Natural killer cell (primary cell): ENCODE measurements around the gene MIOX. TPM values are rescaled to one million over a fixed set of nuclear protein-coding genes. Genes with fewer than 3 reads are reported as not detected.

Experiments
- ATAC-seq, 3 donors: fragments of 150-1000 bp in 2 of 3; fragments of 200-7000 bp in 1 of 3; cut with Tn5 transposase; 1 replicate in 1 of 3; 2 replicates in 2 of 3; pipeline ENCODE4 v1.10.0; 2021; ENCODE audit warnings: mild to moderate bottlenecking in 2 of 3, moderate library complexity in 2 of 3
- DNase-seq, 2 donors: peaks; one replicate each; pipeline versions ENCODE4 v3.0.0 to v3.0.0-alpha.2; 2013 to 2021; ENCODE audit warnings: mixed read lengths in 1 of 2
- H3K27ac ChIP-seq: one replicate; pipeline ENCODE4 v1.5.1; 2013; ENCODE audit warnings: mild to moderate bottlenecking, low read length
- H3K27me3 ChIP-seq: one replicate; pipeline ENCODE4 v1.6.1; 2013; ENCODE audit warnings: low read length; ENCODE audit not compliant: control insufficient read depth, insufficient read depth
- H3K36me3 ChIP-seq: one replicate; pipeline ENCODE4 v1.6.1; 2013; ENCODE audit warnings: low read length; ENCODE audit not compliant: control insufficient read depth, insufficient read depth
- H3K4me1 ChIP-seq: one replicate; pipeline ENCODE4 v1.6.1; 2013; ENCODE audit warnings: low read length; ENCODE audit not compliant: control insufficient read depth, insufficient read depth
- H3K4me3 ChIP-seq: one replicate; pipeline ENCODE4 v1.5.1; 2013; ENCODE audit warnings: low read length
- H3K9me3 ChIP-seq: one replicate; pipeline ENCODE4 v1.6.1; 2013; ENCODE audit warnings: low read length; ENCODE audit not compliant: control insufficient read depth, insufficient read depth
- H3K27ac Mint-ChIP-seq, 2 donors: one replicate each; pipeline ENCODE4 v1.8.0; 2022; ENCODE audit warnings: mild to moderate bottlenecking in 2 of 2, mixed read lengths in 2 of 2, moderate library complexity in 1 of 2
- H3K27me3 Mint-ChIP-seq, 2 donors: one replicate each; pipeline ENCODE4 v1.8.0; 2022; ENCODE audit warnings: low read depth in 2 of 2, mixed read lengths in 2 of 2
- H3K36me3 Mint-ChIP-seq: one replicate; pipeline ENCODE4 v1.8.0; 2022; ENCODE audit warnings: mixed read lengths
- H3K4me1 Mint-ChIP-seq, 2 donors: one replicate each; pipeline ENCODE4 v1.8.0; 2022; ENCODE audit warnings: mixed read lengths in 2 of 2
- H3K4me3 Mint-ChIP-seq: one replicate; pipeline ENCODE4 v1.8.0; 2022; ENCODE audit warnings: mild to moderate bottlenecking, moderate library complexity, mixed read lengths
- H3K9me3 Mint-ChIP-seq, 2 donors: one replicate each; pipeline ENCODE4 v1.8.0; 2022; ENCODE audit warnings: mixed read lengths in 2 of 2
- CTCF ChIP-seq: fragments of 200-600 bp; IDR thresholded peaks from one replicate; pipeline ENCODE4 v1.8.0; 2022; ENCODE audit warnings: antibody characterized with exemption
- WGBS: methylation state at CpG from one replicate; pipeline ENCODE4 v1.1.7; 2013; ENCODE audit warnings: missing lambda C conversion rate; ENCODE audit not compliant: insufficient coverage; 5-methylcytosine and 5-hydroxymethylcytosine counted together
- intact Hi-C: fragments of 100-400 bp; cut with micrococcal nuclease; formaldehyde crosslinking; loops from one replicate; pipeline ENCODE4 v1.14.2; 2022
- total RNA-seq, 4 donors: library from RNA; stranded (reverse); fragments of 120-200 nt in 1 of 4; gene quantifications; one replicate each; pipeline versions ENCODE4 v1.2.3 to v1.2.4, GENCODE V29; 2013 to 2022

The MIOX gene
- total RNA-seq, 3 donors from 2014 or later (not counting 1 experiment from before 2014, with no cell fraction given), result 0.23 TPM; not detected in 2

GRCh38 chr22:50482107-50483074, 4.3 kb upstream of the MIOX start:
- no peaks in the 10 kb centered on the region for H3K9me3 Mint-ChIP-seq
- 83% methylated on average over 35 of the region's 35 CpGs for WGBS
- H3K4me1 Mint-ChIP-seq, result peaks cover 0 to under 1% of the 10 kb centered on the region in 2 donors
- TF ChIP-seq CTCF, result no peak
- peaks cover 14% of the 10 kb centered on the region for H3K27me3 ChIP-seq
- peak overlapping the region; percentile 21 for H3K4me3 ChIP-seq
- no peak for ATAC-seq
- no peaks in the 10 kb centered on the region for H3K36me3 Mint-ChIP-seq
- no peak overlapping the region for H3K27ac ChIP-seq
- H3K27ac Mint-ChIP-seq, result no peak overlapping the region
- no peak for DNase-seq
- H3K9me3 ChIP-seq, result no peaks in the 10 kb centered on the region
- peaks cover 17% of the 10 kb centered on the region for H3K4me1 ChIP-seq
- H3K27me3 Mint-ChIP-seq, result peaks cover 12 to 16% of the 10 kb centered on the region in 2 donors
- intact Hi-C loops, result no loop called here
- H3K36me3 ChIP-seq, result no peaks in the 10 kb centered on the region
- peak overlapping the region; percentile 69 for H3K4me3 Mint-ChIP-seq

- Mint-ChIP-seq H3K4me3 (no peak overlapping the region), H3K9me3 (no peaks in the 10 kb centered on the region), H3K36me3 (no peaks in the 10 kb centered on the region), H3K27ac (no peak overlapping the region), H3K27me3 (peaks cover 12 to 16% of the 10 kb centered on the region in 2 donors), H3K4me1 (no peaks in the 10 kb centered on the region)
- WGBS, result 92% methylated on average over 10 of the region's 10 CpGs
- no peak for ATAC-seq
- no peak for TF ChIP-seq CTCF
- Histone ChIP-seq H3K27ac (no peak overlapping the region), H3K27me3 (peaks cover 14% of the 10 kb centered on the region), H3K9me3 (no peaks in the 10 kb centered on the region), H3K36me3 (no peaks in the 10 kb centered on the region), H3K4me1 (peaks cover 17% of the 10 kb centered on the region), H3K4me3 (no peak overlapping the region)
- DNase-seq, result no peak
- intact Hi-C loops, result no loop called here
Measured at GRCh38 chr22:50483106-50483505, 3.6 kb upstream of the MIOX start.

GRCh38 chr22:50483556-50483955, 3.1 kb upstream of the MIOX start:
- H3K27me3 ChIP-seq, result peaks cover 14% of the 10 kb centered on the region
- no peaks in the 10 kb centered on the region for H3K36me3 ChIP-seq
- no peak for TF ChIP-seq CTCF
- no peaks in the 10 kb centered on the region for H3K9me3 ChIP-seq
- no peaks in the 10 kb centered on the region for H3K4me1 Mint-ChIP-seq
- H3K4me3 Mint-ChIP-seq, result no peak overlapping the region
- no peak overlapping the region for H3K27ac Mint-ChIP-seq
- no peaks in the 10 kb centered on the region for H3K9me3 Mint-ChIP-seq
- peaks cover 12 to 16% of the 10 kb centered on the region in 2 donors for H3K27me3 Mint-ChIP-seq
- WGBS, result 94% methylated on average over 8 of the region's 8 CpGs
- ATAC-seq, result no peak
- H3K4me3 ChIP-seq, result no peak overlapping the region
- H3K4me1 ChIP-seq, result peaks cover 17% of the 10 kb centered on the region
- H3K36me3 Mint-ChIP-seq, result no peaks in the 10 kb centered on the region
- no peak overlapping the region for H3K27ac ChIP-seq
- intact Hi-C loops, result no loop called here
- no peak for DNase-seq
